EL (cell line): ENCODE results near the gene HMGCS1.
"Not testable (repeated sequence)": the region's sequence is repeated elsewhere in the genome, so short reads cannot be mapped to it uniquely, and the experiment has no call there.

Experiments used
- DNase-seq: peaks from one replicate; pipeline ENCODE4 v3.0.0-alpha.2; 2016

HMGCS1 gene

GRCh38 chr5:43273552-43273951, 39.7 kb downstream of the HMGCS1 start:
- DNase-seq = no peak

DNA sequence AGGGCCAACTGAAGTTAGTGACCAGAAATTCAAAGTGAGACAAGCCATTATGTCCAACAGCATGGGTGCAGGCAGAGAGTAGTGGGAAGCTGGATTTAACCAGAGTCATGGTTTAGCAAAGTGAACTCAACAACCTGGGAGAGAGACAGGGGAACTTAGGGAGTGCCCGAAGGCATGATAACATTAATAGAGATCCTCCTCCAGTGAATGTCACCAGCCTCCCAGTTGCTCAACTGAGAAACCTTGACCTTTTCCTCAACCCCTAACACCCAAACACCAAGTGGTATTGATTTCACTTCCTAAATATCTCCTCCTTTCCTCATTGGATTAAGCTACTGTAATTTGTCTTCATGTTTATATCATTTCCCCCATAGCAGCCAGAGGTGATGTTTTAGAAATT, 42.6 kb downstream of the HMGCS1 start:
- DNase-seq = no peak

DNA sequence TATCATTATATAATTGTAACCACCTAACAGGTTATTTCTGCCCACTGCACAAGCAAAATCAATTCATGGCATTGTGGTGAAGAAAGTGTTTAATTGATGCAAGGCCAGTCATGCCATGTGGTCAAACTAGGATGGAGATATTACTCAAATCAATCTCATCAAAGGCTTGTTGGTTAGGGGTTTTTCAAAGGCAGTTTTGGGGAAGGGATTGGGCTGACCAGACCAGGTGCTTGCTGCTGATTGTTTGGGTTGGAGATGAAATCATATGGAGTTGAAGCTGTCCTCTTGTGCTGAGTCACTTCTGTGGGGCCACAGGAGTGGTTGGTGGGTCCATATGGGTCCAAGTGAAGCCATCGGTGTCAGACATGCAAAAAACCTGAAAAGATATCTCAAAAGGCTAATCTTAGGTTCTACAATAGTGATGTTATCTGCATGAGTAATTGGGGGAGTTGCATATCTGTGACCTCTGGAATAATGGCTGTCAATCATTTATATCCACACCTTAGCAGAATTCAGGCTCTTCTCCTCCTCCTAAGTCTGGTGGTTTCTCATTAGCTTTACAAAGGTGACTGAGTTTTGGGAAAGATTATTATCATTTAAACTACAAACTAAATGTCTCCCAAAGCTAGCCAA, 44.9 kb downstream of the HMGCS1 start:
- DNase-seq = no peak

GRCh38 chr5:43262269-43262668, 50.9 kb downstream of the HMGCS1 start:
- not testable (repeated sequence) for DNase-seq

- DNase-seq = no peak
Observed at GRCh38 chr5:43258116-43258515, 55.1 kb downstream of the HMGCS1 start.

DNA sequence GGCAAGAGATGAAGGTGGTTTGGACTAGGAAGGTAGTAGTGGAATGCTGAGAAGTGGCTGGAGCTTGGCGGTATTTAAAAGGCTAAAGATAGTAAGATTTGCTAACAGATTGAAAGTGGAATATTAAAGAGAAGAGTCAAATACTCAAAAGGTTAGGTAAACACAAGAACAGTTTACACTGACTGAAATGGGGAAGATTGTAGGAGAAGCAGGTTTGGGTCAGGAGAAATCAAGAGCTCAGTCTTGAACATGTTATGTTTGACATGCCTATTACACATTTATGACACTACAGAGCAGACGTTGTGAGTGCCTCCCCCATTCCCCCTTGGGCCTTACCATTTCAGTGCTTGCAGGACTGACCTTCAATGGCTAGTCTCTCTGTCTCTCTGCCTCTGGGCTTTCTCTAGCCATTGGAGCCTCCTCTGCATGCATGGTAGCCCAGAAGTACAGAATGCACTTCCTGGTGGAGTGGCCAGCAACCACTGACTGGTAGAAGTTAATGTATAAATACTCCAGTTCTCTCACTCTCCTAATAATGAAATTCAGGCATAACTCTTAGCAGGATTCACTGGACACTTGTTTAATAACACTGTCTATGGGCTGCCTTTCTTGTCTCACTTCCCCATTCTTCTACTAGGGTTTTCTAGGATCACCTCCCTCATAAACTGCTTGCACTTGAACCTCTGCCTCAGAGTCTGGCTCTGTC, 56.8 kb downstream of the HMGCS1 start:
- no peak for DNase-seq

DNA sequence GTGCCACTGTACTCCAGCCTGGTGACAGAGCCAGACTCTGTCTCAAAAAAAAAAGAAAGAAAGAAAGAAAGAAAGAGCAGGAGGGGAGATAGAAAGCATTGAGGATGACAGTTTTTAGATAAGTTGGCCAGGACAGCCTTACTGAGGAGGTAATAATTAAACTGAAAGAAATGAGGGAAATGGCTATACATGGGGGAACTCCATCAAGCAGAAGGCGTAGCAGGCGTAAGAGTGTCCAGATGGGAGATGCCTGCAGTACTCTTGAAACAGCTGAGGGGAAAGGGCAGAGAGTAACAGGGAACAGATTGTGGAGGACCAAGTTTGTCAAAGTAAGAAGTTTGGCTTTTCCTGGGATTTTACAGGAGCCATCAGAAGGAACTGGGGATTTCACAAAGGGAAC, 57.5 kb downstream of the HMGCS1 start:
- no peak for DNase-seq

DNA sequence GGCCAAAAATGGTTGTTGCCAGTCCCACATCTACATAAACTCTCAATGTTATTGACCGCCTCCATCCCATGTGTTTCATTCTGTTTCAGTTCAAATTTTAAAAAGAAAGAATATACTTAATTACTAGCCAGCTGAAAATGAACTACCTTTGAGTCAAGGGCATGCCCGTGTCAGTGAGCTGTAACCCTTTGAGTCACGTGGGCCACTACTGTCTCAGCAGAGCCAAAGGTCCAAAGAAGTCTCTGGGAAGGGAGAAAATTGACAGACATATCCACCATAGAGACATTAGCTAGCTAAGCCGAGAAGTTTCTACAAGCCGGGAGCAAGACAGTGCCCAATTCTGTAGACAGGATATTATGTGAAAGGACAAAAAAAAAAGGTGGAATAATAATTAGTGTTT, 61.5 kb downstream of the HMGCS1 start:
- no peak for DNase-seq

GRCh38 chr5:43245724-43246385, 67.4 kb downstream of the HMGCS1 start:
- no peak for DNase-seq

GRCh38 chr5:43244823-43245565, 68.2 kb downstream of the HMGCS1 start:
- no peak for DNase-seq

GRCh38 chr5:43243270-43243669, 69.9 kb downstream of the HMGCS1 start:
- no peak for DNase-seq

- no peak for DNase-seq
Observed at GRCh38 chr5:43242196-43242595, 71.0 kb downstream of the HMGCS1 start.
